HG02798 (cell line): ENCODE measurements around the gene ZNF804A.
A peak's percentile ranks its signal among the peaks of the same experiment; 100 is the strongest.

Experiments
- ATAC-seq: cut with Tn5 transposase; IDR thresholded peaks from one replicate; pipeline ENCODE4 v1.9.1; 2021; ENCODE audit warnings: mild to moderate bottlenecking; ENCODE audit not compliant: unreplicated experiment, poor library complexity

ZNF804A gene

DNA sequence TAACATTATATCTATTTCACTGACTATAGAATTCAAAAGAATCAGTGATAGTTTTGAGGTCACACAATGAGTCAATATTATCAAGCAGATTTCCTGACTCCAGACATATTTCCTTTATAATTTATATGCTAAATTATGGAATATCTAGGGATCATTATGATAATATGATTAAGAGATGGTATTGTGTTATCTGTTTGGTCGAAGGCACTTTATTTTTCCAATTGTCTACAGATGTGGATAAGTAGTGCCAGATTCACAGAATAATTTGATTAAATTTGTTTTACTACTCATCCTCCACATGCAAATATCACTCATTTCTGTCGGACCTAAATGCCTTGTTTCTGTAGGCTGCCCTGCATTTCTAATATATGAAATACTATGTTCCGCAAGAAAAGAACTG is 4.4 kb downstream of the ZNF804A start:
- no peak for ATAC-seq

DNA sequence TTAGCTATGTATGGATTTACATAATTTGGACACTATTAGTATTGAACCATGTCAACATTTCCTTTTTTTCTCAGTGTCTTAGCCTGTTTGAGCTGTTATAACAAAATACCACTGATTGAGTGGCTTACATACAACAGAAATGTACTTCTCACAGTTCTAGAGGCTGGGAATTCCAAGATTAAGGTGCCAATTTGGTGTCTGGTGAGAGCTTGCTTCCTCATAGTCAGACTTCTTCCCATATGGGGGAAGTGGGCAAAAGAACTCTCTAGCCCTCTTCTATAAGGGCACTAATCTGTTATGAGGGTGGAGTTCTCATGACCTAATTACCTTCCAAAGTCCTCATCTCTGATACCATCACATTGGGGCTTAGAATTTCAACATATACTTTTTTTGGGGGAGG is 12.6 kb downstream of the ZNF804A start:
- no peak for ATAC-seq

DNA sequence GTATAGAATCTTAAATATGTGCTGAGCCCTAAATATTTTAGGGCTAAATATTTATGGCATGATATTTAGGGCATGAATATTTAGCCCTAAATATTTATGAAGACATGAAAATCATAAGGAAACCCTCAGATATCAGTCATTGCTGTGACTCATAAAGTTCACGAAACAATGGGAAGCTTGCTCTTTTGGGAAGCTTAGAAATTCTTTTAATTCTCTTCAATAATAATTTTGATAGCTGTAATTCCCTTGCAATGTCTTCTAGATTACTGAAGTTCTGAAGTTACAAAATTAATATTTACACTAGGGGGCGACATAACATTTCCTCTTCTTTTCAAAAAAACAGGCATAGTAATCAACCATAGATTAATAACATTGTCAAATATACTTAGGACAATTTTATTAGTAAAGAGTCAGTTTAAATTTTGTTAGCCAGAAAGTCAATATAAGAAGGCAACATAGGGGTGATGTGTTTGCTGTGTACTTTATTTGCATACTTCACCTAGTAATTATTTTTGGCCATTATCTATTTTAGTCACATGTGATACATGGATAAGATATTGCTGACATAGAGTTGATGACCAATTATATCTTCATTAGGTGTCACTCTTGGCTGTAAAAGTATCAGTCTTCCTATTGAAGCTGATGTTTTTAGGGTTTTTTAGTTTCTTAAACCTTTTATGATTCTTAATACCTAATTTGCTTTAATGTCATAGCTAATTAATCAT is 13.2 kb downstream of the ZNF804A start:
- ATAC-seq, result no peak

DNA sequence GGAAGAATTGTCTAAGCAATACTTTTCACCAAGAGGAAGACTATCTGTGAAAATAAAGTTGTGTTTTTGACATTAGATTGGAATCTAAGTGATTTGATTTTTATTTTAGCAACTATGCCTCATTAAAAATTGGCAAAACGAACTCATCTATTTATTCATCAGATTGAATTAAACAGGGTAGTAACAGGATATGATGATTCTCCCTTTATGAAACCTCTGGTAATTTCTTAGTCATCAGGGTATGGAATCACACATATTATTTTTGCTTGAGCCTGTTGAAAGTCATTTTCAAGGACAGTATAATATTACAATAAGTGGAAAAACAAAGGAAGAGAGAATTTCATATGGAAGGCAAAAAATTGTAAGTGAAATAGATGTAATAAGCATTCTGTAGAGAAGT is 22.0 kb downstream of the ZNF804A start:
- no peak for ATAC-seq

DNA sequence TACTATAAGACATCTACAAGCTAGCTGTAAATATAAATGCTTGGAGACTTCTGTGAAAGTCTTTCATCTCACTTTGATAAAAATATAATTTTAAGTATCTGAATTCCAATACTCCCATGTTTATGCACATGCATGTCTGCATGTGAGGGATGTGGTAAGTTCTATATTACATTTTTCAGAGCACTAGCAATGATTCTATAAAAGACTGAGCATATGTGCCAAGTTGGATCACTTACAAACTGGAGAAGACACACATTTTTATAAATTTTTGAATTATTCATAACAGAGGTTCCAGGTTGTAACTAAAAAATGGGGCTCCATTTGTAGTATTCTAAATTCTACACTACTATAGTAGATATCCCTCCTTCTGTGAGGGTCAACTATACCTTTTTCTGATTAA is 26.0 kb downstream of the ZNF804A start:
- ATAC-seq, result no peak

DNA sequence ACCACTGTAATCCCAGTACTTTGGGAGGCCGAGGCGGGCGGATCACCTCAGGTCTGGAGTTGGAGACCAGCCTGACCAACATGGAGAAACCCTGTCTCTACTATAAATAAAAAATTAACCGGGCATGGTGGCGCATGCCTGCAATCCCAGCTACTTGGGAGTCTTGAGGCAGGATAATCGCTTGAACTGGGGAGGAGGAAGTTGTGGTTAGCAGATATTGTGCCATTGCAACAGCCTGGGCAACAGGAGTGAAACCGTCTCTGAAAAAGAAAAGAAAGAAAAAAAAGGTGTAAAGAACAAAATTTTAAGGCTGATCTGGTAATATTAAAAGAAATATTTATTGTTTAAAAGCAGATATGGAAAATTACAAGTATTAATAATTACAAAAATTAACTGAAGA is 29.7 kb downstream of the ZNF804A start:
- ATAC-seq, result no peak

DNA sequence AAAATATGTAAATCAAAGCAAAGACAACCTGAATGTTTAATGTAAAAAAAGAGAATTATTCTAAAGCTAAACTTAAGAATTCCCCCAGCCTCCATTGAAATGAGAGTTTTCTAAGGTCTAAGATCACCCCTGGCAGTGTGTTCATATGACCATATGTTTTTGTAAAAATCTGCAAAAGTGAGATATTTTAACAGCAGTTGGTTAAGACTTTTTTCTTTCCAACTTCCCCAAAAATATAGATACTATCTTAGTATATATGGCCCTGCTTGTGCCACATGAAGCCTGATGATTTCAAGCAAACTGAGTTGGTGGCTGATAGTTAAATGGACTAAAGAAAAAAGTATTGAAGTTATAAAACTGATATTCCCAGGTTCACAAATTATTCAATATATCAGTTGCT is 35.4 kb downstream of the ZNF804A start:
- no peak for ATAC-seq

DNA sequence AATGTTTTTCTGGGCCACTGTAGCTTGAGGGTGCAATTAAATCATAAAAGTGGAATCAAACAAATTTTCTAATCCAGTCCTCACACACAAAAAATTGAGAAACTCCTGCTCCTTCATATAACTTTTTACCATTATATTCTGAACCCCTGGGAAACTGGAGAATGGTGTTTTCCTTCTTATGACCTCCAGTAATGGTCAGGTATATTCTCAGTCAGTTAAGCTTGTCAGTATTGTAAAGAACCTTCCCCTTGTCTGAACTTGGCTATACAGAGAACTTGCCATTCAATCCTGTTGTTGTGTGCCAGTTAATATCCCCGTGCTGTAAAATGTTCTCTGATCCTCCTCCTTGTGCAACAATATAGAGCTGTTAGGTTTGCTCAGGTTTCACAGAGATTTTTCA is 39.5 kb downstream of the ZNF804A start:
- no peak for ATAC-seq

DNA sequence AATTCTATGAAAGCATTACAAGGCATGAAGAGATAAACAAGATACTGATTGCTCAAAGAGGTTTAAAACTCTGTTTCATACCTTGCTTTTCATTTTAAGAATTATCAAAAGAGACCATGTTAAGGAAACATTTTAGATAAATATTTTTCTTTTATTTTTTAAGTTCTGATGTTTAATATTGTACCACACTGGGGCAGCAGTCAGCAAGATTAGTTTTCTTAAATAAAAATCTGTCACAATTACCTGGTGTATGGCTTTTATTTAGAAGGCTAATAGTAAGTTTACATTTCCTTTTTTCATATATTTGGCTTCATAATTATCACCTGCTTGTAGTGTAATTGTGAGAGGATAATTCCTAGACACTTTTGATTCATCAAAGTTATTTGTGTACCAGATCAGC is 46.4 kb downstream of the ZNF804A start:
- ATAC-seq, result no peak

DNA sequence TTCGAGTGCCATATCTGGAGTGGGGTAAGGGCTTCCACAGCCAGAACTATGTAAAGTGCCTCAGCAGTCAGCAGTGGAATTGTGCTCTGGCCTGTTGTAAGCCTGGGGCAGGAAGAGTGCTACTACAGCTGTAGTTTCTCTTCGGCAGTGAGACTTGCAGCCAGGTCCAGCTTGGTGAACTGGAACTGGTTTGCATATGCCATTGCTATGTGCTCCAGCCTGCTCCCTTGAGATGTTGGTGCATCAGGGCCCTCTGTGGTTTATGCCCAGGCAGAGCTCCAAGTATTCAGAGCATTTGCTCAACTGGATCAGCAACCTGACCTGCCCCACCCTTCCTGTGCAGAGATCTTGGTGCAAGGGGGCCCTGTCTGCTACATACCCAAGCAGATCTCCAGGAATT is 47.8 kb downstream of the ZNF804A start:
- peak; percentile 53 for ATAC-seq

DNA sequence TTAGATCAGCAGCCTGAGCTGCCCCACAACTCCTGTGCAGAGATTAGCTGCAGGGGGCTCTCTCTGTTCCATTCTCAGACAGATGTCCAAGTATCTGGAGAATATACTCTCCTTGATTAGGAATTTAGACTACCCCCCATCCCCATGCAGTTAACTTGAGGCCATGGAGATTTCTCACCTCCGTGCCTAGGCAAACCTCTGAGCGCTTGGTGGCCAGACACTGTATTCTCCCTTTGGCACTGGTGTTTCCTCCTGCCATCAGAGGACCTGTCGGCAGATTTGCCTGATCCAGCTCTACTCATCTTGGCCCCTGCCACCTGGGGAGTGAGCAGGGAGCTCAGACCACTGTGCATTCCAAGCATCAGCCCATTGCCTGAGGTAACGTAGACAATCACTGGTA is 48.3 kb downstream of the ZNF804A start:
- peak; percentile 22 for ATAC-seq

DNA sequence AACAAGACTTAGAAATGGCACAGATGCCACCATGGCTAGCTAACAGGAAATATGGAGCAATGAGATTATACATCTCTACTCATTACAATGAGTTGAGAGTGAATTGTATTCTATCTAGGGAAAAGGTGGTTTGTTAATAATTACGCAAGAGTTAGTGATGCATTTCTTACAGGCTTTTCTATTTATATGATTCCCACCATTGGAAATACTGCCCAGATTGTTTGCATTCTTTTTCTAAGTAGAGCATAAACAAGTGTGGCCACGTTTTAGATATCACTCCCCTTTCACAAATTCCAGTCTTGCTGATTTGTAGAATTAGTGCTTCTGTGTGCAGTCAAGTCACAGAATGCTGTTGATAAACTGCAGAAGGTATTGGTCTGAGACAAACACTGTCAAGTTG is 56.6 kb downstream of the ZNF804A start:
- no peak for ATAC-seq

DNA sequence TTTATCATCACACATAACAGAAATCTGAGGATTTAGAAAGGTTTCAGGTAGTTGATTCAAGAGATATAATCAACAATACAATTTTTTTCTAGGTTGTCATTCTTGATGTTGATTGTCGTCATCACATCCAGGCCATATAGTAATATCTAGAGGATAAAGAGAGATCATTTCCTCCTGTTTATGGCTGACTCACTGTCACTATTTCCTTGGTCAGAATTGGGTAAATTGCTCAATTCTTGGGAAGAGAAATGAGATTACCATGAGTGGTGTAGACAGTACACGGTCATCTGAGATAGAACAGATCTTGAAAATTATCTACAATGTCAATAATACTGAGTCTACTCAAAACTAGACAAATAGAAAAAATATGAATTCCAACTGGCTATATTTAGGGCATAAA is 78.8 kb downstream of the ZNF804A start:
- no peak for ATAC-seq

DNA sequence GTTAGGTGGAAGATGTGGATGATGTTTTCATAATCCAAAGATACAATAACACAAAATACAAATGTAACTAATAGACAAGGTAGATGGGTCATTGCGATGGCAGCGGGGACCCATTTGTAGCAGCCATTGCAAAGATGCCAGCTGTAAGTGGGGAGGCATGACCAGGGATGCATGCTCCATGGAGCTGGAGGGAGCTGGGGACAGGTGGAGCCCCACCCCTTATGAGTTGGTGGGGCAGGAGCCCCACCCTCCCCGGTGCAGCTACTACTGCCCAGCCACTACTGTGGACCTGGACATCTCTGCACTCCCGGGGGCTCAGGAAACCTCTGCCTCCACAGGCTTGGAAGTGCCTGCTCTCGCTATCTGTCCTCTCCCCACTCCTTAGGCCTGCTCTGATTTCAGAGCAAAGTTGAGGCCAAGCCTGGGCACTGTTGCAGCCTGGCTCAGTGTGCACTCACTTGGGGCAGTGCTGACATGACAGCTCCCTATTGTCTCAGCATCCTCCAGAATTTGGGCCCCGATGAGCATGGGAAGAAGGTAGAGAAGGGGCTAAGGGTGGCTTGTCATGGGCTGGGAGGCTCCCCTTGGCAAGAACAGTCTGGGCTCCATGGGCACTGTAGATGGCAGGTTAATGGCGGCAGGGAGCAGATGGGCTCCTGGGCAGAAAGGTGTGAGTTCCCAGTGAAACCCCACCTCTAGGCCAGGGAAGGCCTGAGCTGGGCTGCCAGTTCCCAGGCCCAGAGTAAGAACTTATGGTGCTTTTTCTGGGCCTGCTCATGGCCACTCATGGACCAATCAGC is 81.1 kb downstream of the ZNF804A start:
- no peak for ATAC-seq

DNA sequence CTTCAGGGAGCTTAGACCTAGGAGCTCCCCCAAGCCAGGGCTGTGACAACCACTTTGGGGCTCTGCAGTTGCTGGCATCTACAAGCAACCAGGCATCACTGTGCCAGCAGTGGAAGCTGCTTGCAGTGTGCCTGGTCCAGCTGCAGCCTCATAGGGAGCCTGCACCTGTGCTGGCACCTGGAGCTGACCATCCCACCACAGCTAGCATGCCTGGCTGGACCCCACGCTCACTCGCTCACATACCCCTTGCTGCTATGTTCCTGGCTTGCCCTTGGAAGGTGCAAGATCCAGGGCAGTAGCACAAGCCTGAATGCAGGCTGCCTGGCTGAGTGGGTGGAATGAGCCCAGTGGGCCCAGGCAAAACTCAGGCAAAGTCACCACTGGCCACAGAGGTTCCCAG is 82.5 kb downstream of the ZNF804A start:
- ATAC-seq, result no peak

DNA sequence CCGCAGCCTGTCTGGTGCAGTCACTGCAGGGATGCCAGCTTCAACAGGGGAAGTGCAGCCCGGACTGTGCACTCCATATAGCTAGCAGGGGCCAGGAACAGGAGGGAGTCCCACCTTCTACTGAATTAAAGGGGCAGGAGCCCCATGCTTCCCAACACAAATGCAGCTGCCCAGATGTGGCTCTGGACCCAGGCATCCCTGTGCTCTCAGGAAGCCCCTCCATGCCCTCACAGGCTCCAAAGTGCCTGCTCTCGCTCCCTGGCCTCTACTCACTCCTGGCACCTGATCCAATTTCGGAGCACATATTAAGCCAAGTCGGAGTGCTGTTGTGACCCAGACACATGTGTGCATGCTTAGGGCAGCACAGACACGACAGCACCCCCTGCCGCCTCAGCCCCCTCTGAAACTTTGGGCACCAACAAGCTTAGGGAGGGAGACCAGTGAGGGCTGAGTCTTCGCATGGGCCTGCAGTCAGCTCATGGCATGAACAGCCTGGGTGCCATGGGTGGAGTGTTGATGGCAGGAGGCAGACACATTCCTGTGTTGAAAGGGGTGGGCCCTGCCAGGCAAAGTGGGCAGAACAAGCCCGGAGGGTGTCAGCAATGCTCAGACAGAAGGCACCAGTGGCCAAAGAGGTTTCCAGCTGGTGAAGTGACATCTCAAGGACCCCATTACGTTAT is 83.5 kb downstream of the ZNF804A start:
- no peak for ATAC-seq

DNA sequence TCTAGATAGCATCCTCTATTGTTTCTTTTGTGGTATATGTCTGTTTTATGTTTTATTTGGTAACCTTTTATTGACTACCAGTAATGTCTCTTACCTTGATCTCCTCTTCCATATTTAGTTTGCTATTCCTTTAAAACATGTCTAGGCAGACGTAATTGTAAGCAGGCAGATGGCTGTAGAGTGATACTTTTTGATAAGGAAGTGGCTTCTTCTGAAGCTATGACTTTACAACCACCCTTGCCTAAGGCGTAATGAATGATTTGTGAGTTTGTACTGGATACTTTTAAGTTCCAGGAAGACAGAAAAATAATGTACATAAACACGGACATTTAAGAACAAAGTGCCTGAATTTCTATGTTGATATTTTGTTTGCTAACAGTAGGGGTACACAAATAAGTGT is 85.6 kb downstream of the ZNF804A start:
- ATAC-seq, result no peak

DNA sequence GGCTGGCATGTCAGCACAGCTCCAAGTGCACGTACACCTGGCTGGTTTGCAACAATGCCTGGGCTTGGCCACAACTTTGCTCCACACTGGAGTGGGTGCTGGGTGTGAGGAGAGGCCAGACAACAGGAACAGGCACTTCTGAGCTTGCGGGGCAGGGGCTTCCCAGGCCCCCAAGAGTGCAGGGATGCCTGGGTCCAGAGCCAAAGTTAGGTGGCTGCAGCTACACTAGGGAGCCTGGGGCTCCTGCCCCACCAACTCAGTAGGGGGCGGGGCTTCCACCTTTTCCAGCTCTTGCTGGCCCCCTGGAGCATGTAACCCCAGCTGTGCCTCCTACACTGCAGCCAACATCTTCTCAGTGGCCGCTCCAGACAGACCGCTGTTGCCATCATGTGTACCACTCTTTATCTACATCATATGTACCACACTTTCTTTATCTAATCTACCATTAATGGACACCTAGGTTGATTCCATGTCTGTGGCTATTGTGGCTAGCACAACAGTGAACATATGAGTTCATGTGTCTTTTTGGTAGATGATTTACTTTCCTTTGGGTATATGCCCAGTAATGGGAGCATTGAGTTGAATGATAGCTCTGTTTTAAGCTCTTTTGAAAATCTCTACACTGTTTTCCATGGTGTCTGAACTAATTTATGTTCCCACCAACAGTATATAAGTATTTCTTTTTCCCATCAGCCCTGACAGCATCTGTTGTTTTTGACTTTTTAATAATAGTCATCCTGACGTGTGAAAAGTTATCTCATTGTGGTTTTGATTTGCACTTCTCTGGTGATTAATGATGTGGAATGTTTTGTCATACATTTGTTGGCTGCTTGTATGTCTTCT is 87.9 kb downstream of the ZNF804A start:
- peak; percentile 46 for ATAC-seq

DNA sequence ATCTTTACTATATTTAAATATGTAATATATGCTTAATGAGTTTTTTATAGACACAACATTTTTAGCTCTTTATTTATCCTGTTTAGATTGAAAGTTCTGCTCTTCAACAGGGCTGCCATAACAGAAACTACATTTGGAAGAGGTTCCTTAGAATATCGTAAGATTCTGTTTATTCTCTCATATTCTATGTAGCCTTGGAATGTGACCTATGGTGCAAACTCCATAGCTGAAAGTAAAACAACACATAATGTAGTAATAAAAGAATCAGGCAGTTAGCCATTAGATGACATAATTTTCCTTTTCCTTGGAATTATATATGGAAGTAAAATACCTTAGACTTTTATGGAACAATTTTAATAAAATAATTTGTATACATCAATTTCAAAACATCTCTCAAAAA is 91.3 kb downstream of the ZNF804A start:
- ATAC-seq, result no peak

DNA sequence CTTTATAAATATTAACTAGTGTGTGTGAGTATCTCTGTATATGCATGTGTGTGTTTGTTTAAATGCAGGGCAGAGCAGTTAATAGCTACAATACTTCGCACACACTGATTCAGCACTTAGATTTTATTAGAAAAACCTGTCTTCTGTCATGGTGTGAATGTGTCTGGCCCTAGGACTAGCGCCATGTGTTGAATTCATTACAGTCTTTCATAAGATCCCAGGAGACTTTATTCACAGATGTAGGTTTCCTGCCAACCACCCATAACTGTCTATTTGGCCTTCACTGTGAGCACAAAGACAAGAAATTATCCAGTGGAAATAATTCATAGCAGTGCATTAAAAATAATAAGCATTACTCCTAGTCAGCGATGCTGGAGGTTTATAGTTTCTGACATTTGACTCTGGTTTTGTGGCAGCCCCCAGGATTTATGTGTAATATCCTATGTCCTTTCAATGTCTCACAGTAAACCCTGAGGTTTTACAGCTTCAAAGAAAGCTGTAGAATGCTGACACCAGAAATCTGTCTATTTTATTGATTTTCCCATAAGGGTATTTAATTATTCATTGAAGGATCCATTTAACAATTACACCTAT is 93.9 kb downstream of the ZNF804A start:
- no peak for ATAC-seq
